ENCODE measurements around the gene PMM2. TPM values are rescaled to one million over a fixed set of nuclear protein-coding genes. Genes with fewer than 3 reads are reported as not detected.

Gene PMM2
- total RNA-seq, 1 experiment from 2014 or later = 53.3 TPM

GRCh38 chr16:8893426-8893825 is 95.8 kb downstream of the PMM2 start:
- Histone ChIP-seq H3K4me2 (ENCODE audit: low read length) (no peak overlapping the region), H3K4me3 (replicated peaks in 1 of 2; ENCODE audit: low read depth in 1 of 2, low read length in 2 of 2) (no peak overlapping the region), H3K9ac (ENCODE audit: low read length) (no peak overlapping the region), H3K9me2 (ENCODE audit: insufficient read depth) (no peaks in the 10 kb centered on the region), H3K36me3 (ENCODE audit: control insufficient read depth in 1 of 2, insufficient read depth in 2 of 2, low read length in 2 of 2) (peaks cover 41 to 54% of the 10 kb centered on the region in 2 experiments), H4K20me1 (ENCODE audit: insufficient read depth) (no peaks in the 10 kb centered on the region), H2AFZ (ENCODE audit: low read depth, low read length, poor library complexity, severe bottlenecking) (no peak overlapping the region), H3K4me1 (ENCODE audit: control insufficient read depth in 1 of 2, insufficient read depth in 2 of 2, low read length in 2 of 2) (no peaks in the 10 kb centered on the region), H3K27ac (ENCODE audit: low read depth, low read length) (no peak overlapping the region), H3K79me2 (ENCODE audit: insufficient read depth, low read length) (no peaks in the 10 kb centered on the region), H3K9me3 (ENCODE audit: control insufficient read depth in 1 of 2, insufficient read depth in 1 of 2, low read depth in 1 of 2, low read length in 2 of 2) (no peaks in the 10 kb centered on the region), H3K27me3 (ENCODE audit: insufficient read depth, low read length) (no peaks in the 10 kb centered on the region)
- ChIA-PET POLR2A (no interaction called here), CTCF (no interaction called here), RAD21 (ENCODE audit: low non-redundant PET in 1 of 2, low total read pairs in 2 of 2, uncharacterized antibody in 2 of 2, unreplicated experiment in 2 of 2) (no interaction called here)
- intact Hi-C loops (cut with micrococcal nuclease) = no loop called here
- TF ChIP-seq YY1 (IDR thresholded peaks at IDR 0.05; ENCODE audit: extremely low read depth, insufficient replicate concordance, low read depth, low read length) = no peak
- ATAC-seq (no peak), DNase-seq (ENCODE audit: low read depth, low spot score) (no peak)
- BruUV-seq (replicated peaks) = TSS peak; percentile 10

GRCh38 chr16:8893976-8894690 is 96.5 kb downstream of the PMM2 start:
- POLR2A ChIA-PET = no interaction called here
- no TSS peak for BruUV-seq (replicated peaks)
- Histone ChIP-seq H2AFZ (ENCODE audit: low read depth, low read length, poor library complexity, severe bottlenecking) (no peak overlapping the region), H3K4me2 (ENCODE audit: low read length) (no peak overlapping the region), H3K9me2 (ENCODE audit: insufficient read depth) (no peaks in the 10 kb centered on the region), H4K20me1 (ENCODE audit: insufficient read depth) (no peaks in the 10 kb centered on the region), H3K79me2 (ENCODE audit: insufficient read depth, low read length) (no peaks in the 10 kb centered on the region), H3K27me3 (ENCODE audit: insufficient read depth, low read length) (no peaks in the 10 kb centered on the region), H3K9ac (ENCODE audit: low read length) (no peak overlapping the region), H3K27ac (ENCODE audit: low read depth, low read length) (no peak overlapping the region), H3K4me3 (replicated peaks in 1 of 2; ENCODE audit: low read depth in 1 of 2, low read length in 2 of 2) (no peak overlapping the region), H3K4me1 (ENCODE audit: control insufficient read depth in 1 of 2, insufficient read depth in 2 of 2, low read length in 2 of 2) (no peaks in the 10 kb centered on the region), H3K36me3 (ENCODE audit: control insufficient read depth in 1 of 2, insufficient read depth in 2 of 2, low read length in 2 of 2) (peaks cover 47 to 60% of the 10 kb centered on the region in 2 experiments), H3K9me3 (ENCODE audit: control insufficient read depth in 1 of 2, insufficient read depth in 1 of 2, low read depth in 1 of 2, low read length in 2 of 2) (no peaks in the 10 kb centered on the region)
- intact Hi-C loops (cut with micrococcal nuclease) = no loop called here
- RAD21 ChIA-PET (ENCODE audit: low non-redundant PET in 1 of 2, low total read pairs in 2 of 2, uncharacterized antibody in 2 of 2, unreplicated experiment in 2 of 2) = no interaction called here
- ATAC-seq = no peak
- CTCF ChIA-PET = no interaction called here
- TF ChIP-seq ELF1 (IDR thresholded peaks at IDR 0.05; ENCODE audit: borderline replicate concordance, low read depth) = no peak
- TF ChIP-seq TCF7L2 (IDR thresholded peaks at IDR 0.05; ENCODE audit: borderline replicate concordance, extremely low read depth, insufficient read depth, insufficient read length) = no peak
- no peak for TF ChIP-seq YY1 (IDR thresholded peaks at IDR 0.05; ENCODE audit: extremely low read depth, insufficient replicate concordance, low read depth, low read length)
- TF ChIP-seq SP1 (IDR thresholded peaks at IDR 0.05; ENCODE audit: low read depth) = no peak
- no peak for TF ChIP-seq POLR2A (IDR thresholded peaks at IDR 0.05; ENCODE audit: borderline replicate concordance, extremely low read depth, insufficient read depth, insufficient read length)
- no peak for TF ChIP-seq ZFX (IDR thresholded peaks at IDR 0.05)
- TF ChIP-seq SIN3A (IDR thresholded peaks at IDR 0.05; ENCODE audit: low read depth) = no peak
- TF ChIP-seq POLR2AphosphoS5 (IDR thresholded peaks at IDR 0.05; ENCODE audit: low read depth, low read length) = no peak
- no peak for TF ChIP-seq CEBPB (IDR thresholded peaks at IDR 0.05; ENCODE audit: low read depth)
- no peak for TF ChIP-seq MAX (IDR thresholded peaks at IDR 0.05)
- TF ChIP-seq EZH2 (IDR thresholded peaks at IDR 0.05) = no peak
- TF ChIP-seq EZH2phosphoT487 (IDR thresholded peaks at IDR 0.05; ENCODE audit: borderline replicate concordance) = no peak
- no peak for DNase-seq (ENCODE audit: low read depth, low spot score)

Data from HCT116 (cell line).